Measurements from ENCODE around the gene PSMD9.
"Not testable (repeated sequence)": the region's sequence is repeated elsewhere in the genome, so short reads cannot be mapped to it uniquely, and the experiment has no call there.

Gene PSMD9

DNA sequence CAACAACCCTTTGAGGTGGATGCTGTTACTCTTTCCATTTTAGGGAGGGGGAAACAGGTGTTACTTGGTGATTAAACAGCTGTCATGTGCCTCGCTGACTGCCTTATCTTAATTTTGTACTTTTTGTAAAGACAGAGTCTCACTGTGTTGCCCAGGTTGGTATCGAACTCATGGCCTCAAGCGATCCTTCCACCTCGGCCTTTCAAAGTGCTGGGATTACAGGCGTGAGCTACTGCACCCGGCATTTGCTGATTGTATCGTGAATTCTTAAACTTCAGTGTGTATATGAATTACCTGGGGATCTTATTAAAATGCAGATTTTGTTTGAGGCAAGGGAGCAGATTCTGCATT is 659 bp downstream of the PSMD9 start:
- no peaks in the 10 kb centered on the region for H3K27me3 ChIP-seq (ENCODE audit: low read depth)
- no peaks in the 10 kb centered on the region for H3K9me3 ChIP-seq
- peak in 1 of 2 experiments; percentile 28 for DNase-seq (ENCODE audit: low spot score in 2 of 2)
- in situ Hi-C loops (cut with MboI; ENCODE audit: low sequenced_read_pairs): loop anchor here (5.0 kb wide), 1 partner anchor 92 kb away; no protein-coding TSS in a partner anchor
- H3K4me1 ChIP-seq: peaks cover 9% of the 10 kb centered on the region
- peak overlapping the region; percentile 70 for H3K4me3 ChIP-seq
- peaks cover 3% of the 10 kb centered on the region for H3K36me3 ChIP-seq (replicated peaks)

DNA sequence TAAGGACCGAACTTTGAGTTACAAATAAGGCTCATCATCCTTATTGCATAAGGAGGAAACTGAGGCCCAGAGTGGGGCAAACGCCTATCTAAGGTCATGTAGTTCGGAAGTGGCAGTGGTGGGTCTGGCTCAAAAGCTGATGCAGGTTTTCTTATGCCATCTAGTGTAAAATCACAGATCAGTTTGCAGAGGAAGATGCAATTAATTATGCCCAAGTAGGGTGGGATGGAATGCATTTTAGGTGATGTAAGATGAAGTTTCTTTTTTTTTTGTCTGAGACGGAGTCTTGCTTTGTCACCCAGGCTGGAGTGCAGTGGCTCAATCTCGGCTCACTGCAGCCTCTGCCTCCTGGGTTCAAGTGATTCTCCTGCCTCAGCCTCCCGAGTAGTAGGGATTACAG is 1.1 kb downstream of the PSMD9 start:
- H3K4me1 ChIP-seq; DNase-seq (ENCODE audit: low spot score in 2 of 2); H3K36me3 ChIP-seq (replicated peaks); H3K27me3 ChIP-seq (ENCODE audit: low read depth); H3K9me3 ChIP-seq: not testable (repeated sequence)
- in situ Hi-C loops (cut with MboI; ENCODE audit: low sequenced_read_pairs): loop anchor here (5.0 kb wide), 1 partner anchor 92 kb away; no protein-coding TSS in a partner anchor
- peak overlapping the region; percentile 70 for H3K4me3 ChIP-seq

DNA sequence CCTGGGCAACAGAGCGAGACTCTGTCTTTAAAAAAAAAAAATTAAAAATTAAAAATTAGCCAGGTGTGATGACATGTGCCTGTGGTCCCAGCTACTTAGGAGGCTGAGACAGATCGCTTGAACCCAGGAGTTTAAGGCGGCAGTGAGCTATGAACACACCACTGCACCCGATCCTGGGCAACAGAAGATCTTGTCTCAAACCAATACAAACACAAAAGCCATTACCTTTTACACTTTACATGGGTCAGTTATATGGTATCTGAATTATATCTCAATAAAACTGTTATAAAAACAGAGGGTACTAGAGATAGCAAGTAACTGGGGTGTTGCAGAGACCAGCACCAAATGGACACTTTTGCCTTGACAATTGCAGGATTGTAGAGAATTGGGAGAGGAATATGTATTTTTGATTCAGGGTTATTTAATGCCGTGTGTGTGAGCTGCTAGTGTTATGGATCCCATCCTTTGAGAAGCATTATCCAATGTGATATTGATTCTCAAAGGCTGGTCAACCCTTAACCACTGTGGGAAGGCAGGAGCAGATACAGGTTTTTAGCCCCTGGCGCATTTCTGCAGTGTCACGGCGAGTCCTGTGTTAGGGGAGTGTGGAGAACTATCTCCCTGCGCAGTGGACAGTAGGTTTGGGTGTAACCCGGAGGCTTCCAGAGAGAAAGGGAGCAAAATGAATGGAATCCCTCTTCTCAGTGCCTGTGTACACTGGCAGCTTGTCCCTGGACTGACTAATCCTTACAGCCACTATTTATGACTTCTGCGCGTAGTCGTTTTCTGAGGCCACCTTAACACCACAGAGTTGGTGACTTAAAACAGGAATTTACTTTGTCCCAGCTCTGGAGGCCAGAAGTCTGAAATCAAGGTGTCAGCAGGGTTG is 4.3 kb downstream of the PSMD9 start:
- in situ Hi-C loops (cut with MboI; ENCODE audit: low sequenced_read_pairs): no loop called here
- DNase-seq (ENCODE audit: low spot score in 2 of 2): no peak

DNA sequence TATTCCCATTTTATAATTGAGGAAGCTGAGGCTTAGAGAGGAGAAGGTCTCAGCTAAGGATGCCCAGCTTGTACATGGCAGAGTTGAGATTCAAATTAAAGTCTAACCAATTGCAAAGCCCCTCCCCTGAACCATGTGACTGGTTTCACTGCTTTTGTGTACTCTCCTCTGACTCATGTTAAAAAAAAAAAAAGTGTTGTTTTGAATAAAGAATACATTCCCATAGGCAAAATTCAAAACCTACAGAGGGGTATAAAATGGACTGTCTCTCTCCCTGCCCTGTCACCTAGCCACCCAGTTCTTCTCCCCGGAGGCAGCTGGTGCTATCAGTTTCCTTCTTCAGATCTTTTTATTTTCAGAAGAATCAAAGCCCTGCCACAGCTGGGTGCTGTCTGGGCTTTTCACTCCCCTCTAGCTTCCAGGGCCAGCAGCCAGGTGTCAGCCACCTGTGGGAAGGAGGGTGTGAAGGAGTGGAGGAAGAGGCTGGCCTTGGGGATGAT is 5.4 kb downstream of the PSMD9 start:
- H3K27me3 ChIP-seq (ENCODE audit: low read depth): no peaks in the 10 kb centered on the region
- DNase-seq (ENCODE audit: low spot score in 2 of 2): peak in 1 of 2 experiments; percentile 38
- peaks cover 30% of the 10 kb centered on the region for H3K36me3 ChIP-seq (replicated peaks)
- H3K4me3 ChIP-seq: no peak overlapping the region
- H3K9me3 ChIP-seq: no peaks in the 10 kb centered on the region
- peaks cover 7% of the 10 kb centered on the region for H3K4me1 ChIP-seq
- in situ Hi-C loops (cut with MboI; ENCODE audit: low sequenced_read_pairs): no loop called here

More for the DNA sequence above, 4.3 kb downstream of the PSMD9 start:
- H3K27me3 ChIP-seq (ENCODE audit: low read depth): no peaks in the 10 kb centered on the region
- H3K4me1 ChIP-seq: peaks cover 9% of the 10 kb centered on the region
- peaks cover 28% of the 10 kb centered on the region for H3K36me3 ChIP-seq (replicated peaks)
- H3K4me3 ChIP-seq: no peak overlapping the region
- H3K9me3 ChIP-seq: no peaks in the 10 kb centered on the region

DNA sequence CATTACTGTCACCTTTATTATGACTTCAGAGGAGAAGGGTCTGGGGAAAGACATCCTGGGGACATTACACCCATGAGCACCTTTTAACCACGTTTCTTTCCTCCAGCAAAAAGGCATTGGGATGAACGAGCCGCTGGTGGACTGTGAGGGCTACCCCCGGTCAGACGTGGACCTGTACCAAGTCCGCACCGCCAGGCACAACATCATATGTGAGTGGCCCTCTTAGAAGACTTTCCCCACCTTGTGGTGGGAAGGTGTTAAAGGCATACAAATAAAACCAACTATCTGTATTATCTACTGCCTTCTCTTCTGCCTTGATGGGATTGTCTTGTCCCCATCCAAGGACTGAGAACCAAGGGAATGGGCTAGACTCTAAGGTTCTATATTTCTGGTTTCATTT is 6.0 kb downstream of the PSMD9 start:
- Histone ChIP-seq H3K36me3 (replicated peaks) (peaks cover 36% of the 10 kb centered on the region), H3K4me1 (peaks cover 7% of the 10 kb centered on the region), H3K9me3 (no peaks in the 10 kb centered on the region), H3K4me3 (no peak overlapping the region), H3K27me3 (ENCODE audit: low read depth) (no peaks in the 10 kb centered on the region)
- DNase-seq (ENCODE audit: low spot score in 2 of 2): peak in 1 of 2 experiments; percentile 41
- in situ Hi-C loops (cut with MboI; ENCODE audit: low sequenced_read_pairs): no loop called here

DNA sequence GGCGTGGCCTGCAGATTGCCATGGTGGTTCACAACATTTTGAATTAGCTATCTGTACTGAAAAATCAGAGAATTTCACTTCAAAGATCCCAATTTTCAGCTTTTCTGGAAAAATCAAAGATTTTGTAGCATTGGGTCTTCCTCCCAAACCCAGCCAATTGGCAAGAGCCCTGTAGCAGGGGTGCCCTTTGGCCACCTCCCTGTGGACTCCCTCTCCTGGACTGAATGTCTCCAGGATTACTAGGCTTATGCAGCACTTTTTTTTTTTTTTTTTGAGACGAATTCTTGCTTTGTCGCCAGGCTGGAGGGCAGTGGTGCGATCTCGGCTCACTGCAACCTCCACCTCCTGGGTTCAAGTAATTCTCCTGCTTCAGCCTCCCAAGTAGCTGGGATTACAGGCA is 9.7 kb downstream of the PSMD9 start:
- Histone ChIP-seq H3K36me3 (replicated peaks) (peaks cover 64% of the 10 kb centered on the region), H3K4me3 (no peak overlapping the region), H3K4me1 (peaks cover 7% of the 10 kb centered on the region), H3K9me3 (no peaks in the 10 kb centered on the region), H3K27me3 (ENCODE audit: low read depth) (no peaks in the 10 kb centered on the region)
- DNase-seq (ENCODE audit: low spot score in 2 of 2): no peak
- in situ Hi-C loops (cut with MboI; ENCODE audit: low sequenced_read_pairs): no loop called here

DNA sequence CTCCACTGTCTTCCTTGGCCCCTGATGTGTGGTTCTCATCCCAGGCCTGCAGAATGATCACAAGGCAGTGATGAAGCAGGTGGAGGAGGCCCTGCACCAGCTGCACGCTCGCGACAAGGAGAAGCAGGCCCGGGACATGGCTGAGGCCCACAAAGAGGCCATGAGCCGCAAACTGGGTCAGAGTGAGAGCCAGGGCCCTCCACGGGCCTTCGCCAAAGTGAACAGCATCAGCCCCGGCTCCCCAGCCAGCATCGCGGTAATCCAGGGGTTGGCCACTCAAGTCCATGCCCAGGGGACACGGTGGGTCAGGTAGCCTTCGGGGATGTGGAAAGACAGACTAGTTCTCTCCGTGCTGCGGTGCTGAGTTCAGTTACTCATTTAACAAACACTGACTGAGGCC is 11.0 kb downstream of the PSMD9 start:
- DNase-seq (ENCODE audit: low spot score in 2 of 2): no peak
- no peaks in the 10 kb centered on the region for H3K9me3 ChIP-seq
- no peaks in the 10 kb centered on the region for H3K27me3 ChIP-seq (ENCODE audit: low read depth)
- H3K4me1 ChIP-seq: no peaks in the 10 kb centered on the region
- H3K36me3 ChIP-seq (replicated peaks): peaks cover 68% of the 10 kb centered on the region
- in situ Hi-C loops (cut with MboI; ENCODE audit: low sequenced_read_pairs): no loop called here
- no peak overlapping the region for H3K4me3 ChIP-seq

DNA sequence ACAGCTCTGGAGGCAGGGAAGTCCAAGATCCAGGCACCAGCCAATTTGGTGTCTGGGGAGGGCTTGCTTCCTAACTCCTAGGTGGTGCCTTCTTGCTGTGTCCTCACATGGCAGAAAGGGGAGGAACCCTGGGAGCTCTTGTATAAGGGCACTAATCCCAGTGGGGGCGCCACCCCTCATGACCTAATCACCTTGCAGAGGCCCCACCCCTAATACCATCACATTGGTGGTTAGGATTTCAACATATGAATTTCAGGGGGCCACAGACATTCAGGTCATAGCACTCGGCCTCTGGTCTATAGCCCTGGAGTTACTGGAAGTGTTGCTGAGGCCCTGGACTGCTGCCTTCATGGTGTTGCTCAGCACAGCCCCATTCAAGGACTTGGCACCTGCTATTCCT is 14.6 kb downstream of the PSMD9 start:
- DNase-seq (ENCODE audit: low spot score in 2 of 2): no peak
- Histone ChIP-seq H3K4me1 (peaks cover 3% of the 10 kb centered on the region), H3K27me3 (ENCODE audit: low read depth) (no peaks in the 10 kb centered on the region), H3K36me3 (replicated peaks) (peaks cover 61% of the 10 kb centered on the region), H3K9me3 (no peaks in the 10 kb centered on the region), H3K4me3 (no peak overlapping the region)
- in situ Hi-C loops (cut with MboI; ENCODE audit: low sequenced_read_pairs): no loop called here

DNA sequence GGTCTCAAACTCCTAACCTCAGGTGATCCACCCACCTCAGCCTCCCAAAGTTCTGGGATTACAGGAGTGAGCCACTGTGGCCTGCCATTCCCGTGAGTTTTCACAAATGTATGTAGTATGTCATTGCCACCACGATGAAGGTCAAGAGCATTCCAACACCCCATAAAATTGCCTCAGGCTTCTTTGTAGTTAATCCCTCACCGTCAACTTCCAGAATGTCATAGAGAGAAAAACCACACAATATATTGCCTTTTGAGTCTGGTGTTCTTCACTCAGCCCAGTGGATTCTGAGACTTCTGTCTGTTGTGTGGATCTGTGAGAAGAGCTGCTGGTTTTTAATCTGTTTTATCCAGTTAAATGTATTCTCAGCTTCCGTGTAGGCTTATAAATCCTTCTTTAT is 17.2 kb downstream of the PSMD9 start:
- Histone ChIP-seq H3K27me3 (ENCODE audit: low read depth) (no peaks in the 10 kb centered on the region), H3K4me1 (peaks cover 3% of the 10 kb centered on the region), H3K36me3 (replicated peaks) (peaks cover 61% of the 10 kb centered on the region), H3K4me3 (no peak overlapping the region), H3K9me3 (no peaks in the 10 kb centered on the region)
- in situ Hi-C loops (cut with MboI; ENCODE audit: low sequenced_read_pairs): no loop called here
- DNase-seq (ENCODE audit: low spot score in 2 of 2): peak; percentile 56 to 83

DNA sequence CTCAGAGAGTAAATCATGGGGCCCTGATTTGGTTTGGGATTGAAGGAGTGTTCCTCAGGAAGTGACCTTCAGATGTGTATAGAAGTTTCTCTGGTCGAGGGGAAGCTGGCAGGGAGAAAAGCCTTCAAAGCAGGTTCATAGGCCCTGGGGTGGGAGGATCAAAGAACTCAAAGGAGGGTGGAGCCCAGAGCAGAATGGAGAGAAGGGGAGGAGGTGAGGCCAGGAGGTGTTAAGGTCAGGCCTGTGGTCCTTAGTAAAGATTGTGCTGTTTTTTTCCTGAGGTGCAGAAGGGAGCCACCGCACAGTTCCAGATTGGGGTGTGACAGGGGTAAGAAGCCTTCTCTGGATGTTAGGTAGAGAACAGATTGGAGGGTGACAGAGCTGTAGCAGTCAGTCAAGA is 20.1 kb downstream of the PSMD9 start:
- H3K4me1 ChIP-seq: peaks cover 3% of the 10 kb centered on the region
- no peaks in the 10 kb centered on the region for H3K9me3 ChIP-seq
- in situ Hi-C loops (cut with MboI; ENCODE audit: low sequenced_read_pairs): no loop called here
- H3K4me3 ChIP-seq: no peak overlapping the region
- no peaks in the 10 kb centered on the region for H3K27me3 ChIP-seq (ENCODE audit: low read depth)
- DNase-seq (ENCODE audit: low spot score in 2 of 2): no peak
- H3K36me3 ChIP-seq (replicated peaks): peaks cover 48% of the 10 kb centered on the region

DNA sequence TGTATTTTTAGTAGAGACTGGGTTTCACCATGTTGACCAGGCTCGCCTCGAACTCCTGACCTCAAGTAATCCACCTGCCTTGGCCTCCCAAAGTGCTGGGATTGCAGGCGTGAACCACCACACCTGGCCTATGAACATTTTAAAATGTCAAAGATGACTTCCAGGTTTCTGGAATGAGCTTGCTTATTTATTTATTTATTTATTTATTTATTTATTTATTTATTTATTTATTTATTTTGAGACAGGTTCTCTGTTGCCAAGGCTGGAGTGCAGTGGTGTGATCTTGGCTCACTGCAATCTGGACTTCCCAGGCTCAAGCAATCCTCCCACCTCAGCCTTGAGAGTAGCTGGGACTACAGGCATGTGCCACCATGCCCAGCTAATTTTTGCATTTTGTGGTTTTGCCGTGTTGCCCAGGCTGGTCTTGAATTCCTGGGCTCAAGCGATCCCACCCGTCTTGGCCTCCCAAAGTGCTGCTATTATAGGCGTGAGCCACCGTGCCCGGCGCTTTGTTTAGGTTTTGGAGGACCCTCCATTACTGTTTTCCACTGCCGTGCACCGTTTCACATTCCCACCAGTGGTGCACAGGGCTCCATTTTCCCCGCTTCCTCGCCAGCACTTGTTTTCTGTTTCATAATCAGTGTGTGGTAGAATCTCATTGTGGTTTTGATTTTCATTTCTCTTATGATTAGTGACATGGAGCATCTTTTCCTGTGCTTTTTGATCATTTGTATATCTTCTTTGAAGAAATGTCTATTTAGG is 23.4 kb downstream of the PSMD9 start:
- in situ Hi-C loops (cut with MboI; ENCODE audit: low sequenced_read_pairs): loop anchor here (10.0 kb wide), 1 partner anchor 213 kb away; no protein-coding TSS in a partner anchor
- H3K9me3 ChIP-seq: no peaks in the 10 kb centered on the region
- no peaks in the 10 kb centered on the region for H3K27me3 ChIP-seq (ENCODE audit: low read depth)
- peaks cover 53% of the 10 kb centered on the region for H3K36me3 ChIP-seq (replicated peaks)
- no peak overlapping the region for H3K4me3 ChIP-seq
- DNase-seq (ENCODE audit: low spot score in 2 of 2): no peak
- no peaks in the 10 kb centered on the region for H3K4me1 ChIP-seq

DNA sequence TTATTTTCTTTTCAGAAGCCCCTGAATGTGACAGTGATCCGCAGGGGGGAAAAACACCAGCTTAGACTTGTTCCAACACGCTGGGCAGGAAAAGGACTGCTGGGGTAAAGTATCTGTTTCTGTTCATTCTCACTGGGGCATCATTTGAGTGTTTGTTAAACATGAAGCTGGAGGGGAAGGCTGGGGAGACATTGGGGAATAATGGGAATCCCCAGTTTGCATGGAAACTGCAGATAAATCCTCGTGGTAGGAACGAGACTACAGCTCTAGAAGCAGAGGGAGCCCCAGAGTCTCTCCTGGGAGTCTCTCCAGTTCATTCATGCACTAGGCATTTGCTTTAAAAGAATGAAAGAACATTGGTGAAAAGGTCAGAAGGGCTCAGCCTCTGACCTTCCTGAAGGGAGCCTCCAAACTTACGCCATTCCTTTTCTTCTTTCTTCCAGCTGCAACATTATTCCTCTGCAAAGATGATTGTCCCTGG is 27.3 kb downstream of the PSMD9 start:
- peaks cover 43% of the 10 kb centered on the region for H3K36me3 ChIP-seq (replicated peaks)
- in situ Hi-C loops (cut with MboI; ENCODE audit: low sequenced_read_pairs): loop anchor here (10.0 kb wide), 1 partner anchor 209 kb away; no protein-coding TSS in a partner anchor
- no peak for DNase-seq (ENCODE audit: low spot score in 2 of 2)
- no peaks in the 10 kb centered on the region for H3K4me1 ChIP-seq
- H3K27me3 ChIP-seq (ENCODE audit: low read depth): no peaks in the 10 kb centered on the region
- no peaks in the 10 kb centered on the region for H3K9me3 ChIP-seq
- no peak overlapping the region for H3K4me3 ChIP-seq

DNA sequence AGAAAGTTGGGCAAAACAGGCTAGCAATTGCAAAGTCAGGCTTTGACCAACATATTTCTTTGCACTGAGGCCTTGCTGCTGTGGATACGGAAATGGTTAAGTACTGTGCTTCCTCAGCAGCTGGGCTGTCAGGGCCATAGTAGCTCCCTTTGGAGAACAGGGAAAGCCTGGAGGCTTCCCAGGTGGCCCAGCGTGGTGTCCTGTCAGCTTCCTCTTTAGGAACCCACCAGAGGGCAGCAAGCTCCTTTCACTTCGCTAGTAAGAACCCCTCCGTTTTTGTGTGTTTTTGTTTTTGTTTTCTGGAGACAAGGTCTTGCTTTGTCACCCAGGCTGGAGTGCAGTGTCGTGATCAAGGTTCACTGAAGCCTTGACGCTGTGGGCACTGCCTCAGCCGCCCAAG is 28.1 kb downstream of the PSMD9 start:
- Histone ChIP-seq H3K36me3 (replicated peaks) (peaks cover 38% of the 10 kb centered on the region), H3K4me3 (no peak overlapping the region), H3K4me1 (no peaks in the 10 kb centered on the region), H3K27me3 (ENCODE audit: low read depth) (no peaks in the 10 kb centered on the region), H3K9me3 (no peaks in the 10 kb centered on the region)
- in situ Hi-C loops (cut with MboI; ENCODE audit: low sequenced_read_pairs): loop anchor here (10.0 kb wide), 1 partner anchor 208 kb away; no protein-coding TSS in a partner anchor
- peak in 1 of 2 experiments; percentile 37 for DNase-seq (ENCODE audit: low spot score in 2 of 2)

All from HAP-1 (cell line).